Keratinocyte (primary cell): ENCODE data around the gene OFD1. TPM values are rescaled to one million over a fixed set of nuclear protein-coding genes. Genes with fewer than 3 reads are reported as not detected.

Experiments used
- DNase-seq: peaks from one replicate; pipeline ENCODE4 v3.0.0-alpha.2; 2011; ENCODE audit warnings: low read depth, missing footprints, low spot score
- FAIRE-seq: peaks from 2 replicates; lab custom pipeline; 2011; peaks lifted over from hg19 to GRCh38; lab: Jason Lieb, UNC
- H2AFZ ChIP-seq: 2 replicates; pipeline ENCODE4 v1.6.0; 2012; ENCODE audit warnings: low read length, control low read depth, inconsistent platforms; ENCODE audit not compliant: control insufficient read depth
- H3K27ac ChIP-seq: 2 replicates; pipeline ENCODE4 v1.5.1; 2011; ENCODE audit warnings: low read length; ENCODE audit not compliant: control insufficient read depth, insufficient read depth
- H3K27me3 ChIP-seq: 3 replicates; pipeline ENCODE4 v1.6.0; 2011; ENCODE audit warnings: low read length; ENCODE audit not compliant: control insufficient read depth, insufficient read depth; ENCODE audit errors: extremely low read depth
- H3K36me3 ChIP-seq, 2 experiments: 2 replicates in 1 of 2; 3 replicates in 1 of 2; pipeline ENCODE4 v1.5.1; 2011; ENCODE audit warnings: low read length in 2 of 2, mild to moderate bottlenecking in 1 of 2; ENCODE audit not compliant: control insufficient read depth in 2 of 2, insufficient read depth in 2 of 2; ENCODE audit errors: extremely low read depth in 1 of 2
- H3K4me1 ChIP-seq: 3 replicates; pipeline ENCODE4 v1.5.1; 2011; ENCODE audit warnings: low read length; ENCODE audit not compliant: control insufficient read depth, insufficient read depth; ENCODE audit errors: extremely low read depth
- H3K4me2 ChIP-seq: 3 replicates; pipeline ENCODE4 v1.6.0; 2011; ENCODE audit warnings: low read depth, low read length; ENCODE audit not compliant: control insufficient read depth, insufficient read depth; ENCODE audit errors: extremely low read depth
- H3K4me3 ChIP-seq, 3 experiments: fragments of 200-600 bp in 1 of 3; sonication (generic) in 1 of 3; 2 replicates in 2 of 3; 3 replicates in 1 of 3; pipeline ENCODE4 v1.5.1; 2011 to 2016; ENCODE audit warnings: low read length in 3 of 3, mild to moderate bottlenecking in 3 of 3, control low read depth in 2 of 3, inconsistent platforms in 1 of 3, low read depth in 1 of 3, mixed read lengths in 1 of 3, mixed run types in 1 of 3, moderate library complexity in 1 of 3; ENCODE audit not compliant: control insufficient read depth in 2 of 3, insufficient read depth in 2 of 3; ENCODE audit errors: extremely low read depth in 1 of 3
- H3K79me2 ChIP-seq: 2 replicates; pipeline ENCODE4 v1.6.0; 2012; ENCODE audit warnings: low read length; ENCODE audit not compliant: control insufficient read depth, insufficient read depth
- H3K9ac ChIP-seq: 3 replicates; pipeline ENCODE4 v1.6.0; 2011; ENCODE audit warnings: low read length; ENCODE audit not compliant: control insufficient read depth, insufficient read depth; ENCODE audit errors: extremely low read depth
- H3K9me1 ChIP-seq: 3 replicates; pipeline ENCODE4 v1.6.0; 2011; ENCODE audit warnings: low read length; ENCODE audit not compliant: control insufficient read depth, insufficient read depth; ENCODE audit errors: extremely low read depth
- H3K9me3 ChIP-seq: 2 replicates; pipeline ENCODE4 v1.5.1; 2012; ENCODE audit warnings: low read depth, low read length; ENCODE audit not compliant: control insufficient read depth
- H4K20me1 ChIP-seq: 3 replicates; pipeline ENCODE4 v1.6.0; 2011; ENCODE audit warnings: low read length; ENCODE audit not compliant: control insufficient read depth, insufficient read depth; ENCODE audit errors: extremely low read depth
- EZH2 ChIP-seq: IDR thresholded peaks from one replicate; pipeline ENCODE4 v1.6.1; 2012; ENCODE audit warnings: inconsistent platforms, mild to moderate bottlenecking, low read length, moderate library complexity
- dilution Hi-C: fragments of 300-500 bp; cut with MboI; formaldehyde crosslinking; loops from one replicate; pipeline ENCODE4 v1.7.0; 2020; ENCODE audit warnings: low sequenced_read_pairs; ENCODE audit not compliant: extremely low pct_ligation_motif_present
- polyA plus RNA-seq, 5 experiments: library from polyadenylated mRNA; depleted of rRNA in 3 of 5; stranded (reverse) in 3 of 5; stranded (forward) in 1 of 5; unstranded in 1 of 5; fragments of >200 nt; gene quantifications; 1 replicate in 1 of 5; 2 replicates in 3 of 5; 3 replicates in 1 of 5; pipeline versions ENCODE4 v1.2.1 to v1.2.3, GENCODE V29; 2011 to 2012; ENCODE audit warnings: missing spikeins in 2 of 5, low read depth in 1 of 5, low replicate concordance in 1 of 5
- TF ChIP-seq, protein P1 (sequence below), 3 experiments: IDR thresholded peaks in 1 of 3; conservative IDR thresholded peaks in 1 of 3; optimal IDR thresholded peaks in 1 of 3; 2 replicates in 2 of 3; 3 replicates in 1 of 3; pipeline versions ENCODE3 to v1.5.1; 2011; ENCODE audit warnings: low read length in 3 of 3, mild to moderate bottlenecking in 3 of 3, moderate library complexity in 2 of 3, control low read depth in 1 of 3, inconsistent platforms in 1 of 3; ENCODE audit not compliant: insufficient read depth in 2 of 3; ENCODE audit errors: extremely low read depth in 1 of 3

The OFD1 gene
- polyA plus RNA-seq, 1 donor (not counting 4 experiments of a cell fraction or from before 2014, with no cell fraction given) = 18.3 TPM

DNA sequence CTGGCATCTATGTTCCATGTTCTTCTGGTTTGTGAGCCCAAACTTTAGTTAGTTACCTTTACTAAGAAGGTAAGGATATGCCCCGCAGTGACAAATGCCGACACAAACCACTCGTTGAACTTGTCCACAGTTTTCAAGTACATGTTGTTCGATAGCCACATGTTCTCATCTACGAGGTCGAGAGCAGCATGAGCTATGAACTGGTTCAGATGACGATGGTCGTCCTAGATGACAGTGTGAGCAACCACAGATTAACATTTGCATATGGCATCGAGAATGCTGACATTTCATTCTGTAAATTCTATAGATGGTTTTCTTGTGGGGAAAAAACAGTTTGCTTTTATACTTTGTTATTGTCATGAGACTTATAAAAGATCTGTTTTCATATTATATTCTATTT, 18.1 kb upstream of the OFD1 start:
- H3K36me3 ChIP-seq = peaks cover 14 to 18% of the 10 kb centered on the region in 2 experiments
- H3K9me3 ChIP-seq = no peaks in the 10 kb centered on the region
- no peaks in the 10 kb centered on the region for H3K9me1 ChIP-seq
- H3K27me3 ChIP-seq = no peaks in the 10 kb centered on the region
- H3K79me2 ChIP-seq = peaks cover 9% of the 10 kb centered on the region
- dilution Hi-C loops = no loop called here
- H3K4me2 ChIP-seq = no peak overlapping the region
- no peaks in the 10 kb centered on the region for H4K20me1 ChIP-seq
- no peak overlapping the region for H3K9ac ChIP-seq
- H2AFZ ChIP-seq = no peak overlapping the region
- H3K4me3 ChIP-seq = no peak overlapping the region
- DNase-seq (no peak), FAIRE-seq (no peak)
- no peak overlapping the region for H3K27ac ChIP-seq
- TF ChIP-seq, protein P1, sequence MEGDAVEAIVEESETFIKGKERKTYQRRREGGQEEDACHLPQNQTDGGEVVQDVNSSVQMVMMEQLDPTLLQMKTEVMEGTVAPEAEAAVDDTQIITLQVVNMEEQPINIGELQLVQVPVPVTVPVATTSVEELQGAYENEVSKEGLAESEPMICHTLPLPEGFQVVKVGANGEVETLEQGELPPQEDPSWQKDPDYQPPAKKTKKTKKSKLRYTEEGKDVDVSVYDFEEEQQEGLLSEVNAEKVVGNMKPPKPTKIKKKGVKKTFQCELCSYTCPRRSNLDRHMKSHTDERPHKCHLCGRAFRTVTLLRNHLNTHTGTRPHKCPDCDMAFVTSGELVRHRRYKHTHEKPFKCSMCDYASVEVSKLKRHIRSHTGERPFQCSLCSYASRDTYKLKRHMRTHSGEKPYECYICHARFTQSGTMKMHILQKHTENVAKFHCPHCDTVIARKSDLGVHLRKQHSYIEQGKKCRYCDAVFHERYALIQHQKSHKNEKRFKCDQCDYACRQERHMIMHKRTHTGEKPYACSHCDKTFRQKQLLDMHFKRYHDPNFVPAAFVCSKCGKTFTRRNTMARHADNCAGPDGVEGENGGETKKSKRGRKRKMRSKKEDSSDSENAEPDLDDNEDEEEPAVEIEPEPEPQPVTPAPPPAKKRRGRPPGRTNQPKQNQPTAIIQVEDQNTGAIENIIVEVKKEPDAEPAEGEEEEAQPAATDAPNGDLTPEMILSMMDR (optimal IDR thresholded peaks at IDR 0.05 in 1 of 3, IDR thresholded peaks at IDR 0.05 in 1 of 3, conservative IDR thresholded peaks at IDR 0.05 in 1 of 3; ENCODE audit: extremely low read depth in 1 of 3, insufficient read depth in 2 of 3, low read length in 3 of 3) = no peak
- no peak for TF ChIP-seq EZH2
- no peaks in the 10 kb centered on the region for H3K4me1 ChIP-seq

DNA sequence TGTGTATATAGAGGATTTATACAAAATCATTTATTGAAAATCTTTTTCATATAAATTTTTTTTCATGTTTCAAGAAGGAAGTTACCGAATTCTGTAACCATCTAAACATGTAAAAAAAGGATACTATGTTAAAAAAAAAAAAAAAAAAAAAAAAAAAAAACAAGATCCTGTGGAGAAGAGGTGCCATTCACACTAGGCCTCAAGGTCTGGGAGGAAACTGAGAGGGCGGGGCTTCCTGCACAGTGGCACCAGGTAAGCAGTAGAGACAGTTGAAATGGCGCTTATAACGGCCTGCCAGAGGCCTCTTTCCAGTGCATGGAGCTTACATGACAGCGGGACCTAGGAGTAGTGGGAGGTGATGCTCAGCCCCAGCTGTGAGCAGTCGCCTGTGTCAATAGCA, 17.6 kb upstream of the OFD1 start:
- Histone ChIP-seq H3K4me1 (no peaks in the 10 kb centered on the region), H3K27ac (no peak overlapping the region), H4K20me1 (no peaks in the 10 kb centered on the region), H3K27me3 (no peaks in the 10 kb centered on the region), H3K9me3 (no peaks in the 10 kb centered on the region), H3K4me3 (no peak overlapping the region), H3K79me2 (peaks cover 13% of the 10 kb centered on the region), H3K4me2 (no peak overlapping the region), H2AFZ (no peak overlapping the region), H3K9me1 (no peaks in the 10 kb centered on the region), H3K9ac (no peak overlapping the region), H3K36me3 (peaks cover 9 to 13% of the 10 kb centered on the region in 2 experiments)
- FAIRE-seq = no peak
- TF ChIP-seq, protein P1 (optimal IDR thresholded peaks at IDR 0.05 in 1 of 3, IDR thresholded peaks at IDR 0.05 in 1 of 3, conservative IDR thresholded peaks at IDR 0.05 in 1 of 3; ENCODE audit: extremely low read depth in 1 of 3, insufficient read depth in 2 of 3, low read length in 3 of 3) = no peak
- no peak for TF ChIP-seq EZH2
- dilution Hi-C loops = no loop called here
- DNase-seq = no peak
